ENCODE results near the gene LBR.
"Not testable (repeated sequence)": the region's sequence is repeated elsewhere in the genome, so short reads cannot be mapped to it uniquely, and the experiment has no call there.

Gene LBR

GRCh38 chr1:225427235-225428067, at the start of gene LBR:
TSS of gene LBR (minus strand) at chr1:225428038. CDS start at chr1:225424075, 3,963 bp downstream.
- no peak for DNase-seq

GRCh38 chr1:225477296-225477911, 49.6 kb upstream of the LBR start:
- no peak for DNase-seq

- no peak for DNase-seq
Observed at GRCh38 chr1:225476538-225476988, 48.7 kb upstream of the LBR start.

- DNase-seq, result no peak
Observed at GRCh38 chr1:225476100-225476511, 48.3 kb upstream of the LBR start.

GRCh38 chr1:225474986-225475820, 47.4 kb upstream of the LBR start:
- peak; percentile 48 for DNase-seq

GRCh38 chr1:225474439-225474985, 46.7 kb upstream of the LBR start:
- DNase-seq, result no peak

- DNase-seq, result not testable (repeated sequence)
Observed at GRCh38 chr1:225473676-225474438, 46.0 kb upstream of the LBR start.

- not testable (repeated sequence) for DNase-seq
Observed at GRCh38 chr1:225473266-225473665, 45.4 kb upstream of the LBR start.

GRCh38 chr1:225471453-225472301, 43.8 kb upstream of the LBR start:
- no peak for DNase-seq

- no peak for DNase-seq
Observed at GRCh38 chr1:225471109-225471452, 43.2 kb upstream of the LBR start.

GRCh38 chr1:225470211-225471108, 42.6 kb upstream of the LBR start:
- no peak for DNase-seq

- no peak for DNase-seq
Observed at GRCh38 chr1:225469051-225469450, 41.2 kb upstream of the LBR start.

- DNase-seq, result no peak
Observed at GRCh38 chr1:225468270-225469020, 40.6 kb upstream of the LBR start.

GRCh38 chr1:225467193-225468020, 39.6 kb upstream of the LBR start:
- DNase-seq, result peak; percentile 76

- no peak for DNase-seq
Observed at GRCh38 chr1:225466848-225467192, 39.0 kb upstream of the LBR start.

GRCh38 chr1:225465793-225466517, 38.1 kb upstream of the LBR start:
- no peak for DNase-seq

GRCh38 chr1:225464851-225465792, 37.3 kb upstream of the LBR start:
- no peak for DNase-seq

All from activated naive CD4-positive, alpha-beta T cell treated with anti-CD3 and anti-CD28 coated beads, Interleukin-2, amount 50 U/mL, for 16 hours (primary cell).